SIG-M5 treated with dmso at 0.1 percent for 504 hours (cell line): Measurements from ENCODE around the gene JCHAIN.

Source experiments
- DNase-seq: peaks from one replicate; lab custom pipeline; 2025; ENCODE audit not compliant: unreplicated experiment; lab: John Stamatoyannopoulos, UW

The JCHAIN gene

DNA sequence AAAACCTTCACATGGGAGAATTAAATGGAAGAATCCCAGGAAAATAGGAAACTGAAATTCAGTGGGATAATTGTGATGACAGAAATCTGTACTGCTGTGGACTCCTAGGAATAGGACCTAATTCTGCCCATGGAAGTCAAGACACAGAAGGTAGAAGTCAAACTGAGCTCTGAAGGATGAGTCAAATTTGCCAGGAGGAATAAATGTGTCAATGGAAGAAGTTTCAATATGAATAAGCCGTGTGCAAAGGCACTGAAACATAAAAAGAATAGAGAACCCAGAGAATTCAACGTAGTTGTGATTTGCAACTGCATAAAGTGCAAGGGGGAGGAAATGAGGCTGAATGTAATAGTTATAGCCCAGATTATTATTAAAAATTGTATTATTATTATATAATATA is 26.1 kb downstream of the JCHAIN start:
- no peak for DNase-seq

DNA sequence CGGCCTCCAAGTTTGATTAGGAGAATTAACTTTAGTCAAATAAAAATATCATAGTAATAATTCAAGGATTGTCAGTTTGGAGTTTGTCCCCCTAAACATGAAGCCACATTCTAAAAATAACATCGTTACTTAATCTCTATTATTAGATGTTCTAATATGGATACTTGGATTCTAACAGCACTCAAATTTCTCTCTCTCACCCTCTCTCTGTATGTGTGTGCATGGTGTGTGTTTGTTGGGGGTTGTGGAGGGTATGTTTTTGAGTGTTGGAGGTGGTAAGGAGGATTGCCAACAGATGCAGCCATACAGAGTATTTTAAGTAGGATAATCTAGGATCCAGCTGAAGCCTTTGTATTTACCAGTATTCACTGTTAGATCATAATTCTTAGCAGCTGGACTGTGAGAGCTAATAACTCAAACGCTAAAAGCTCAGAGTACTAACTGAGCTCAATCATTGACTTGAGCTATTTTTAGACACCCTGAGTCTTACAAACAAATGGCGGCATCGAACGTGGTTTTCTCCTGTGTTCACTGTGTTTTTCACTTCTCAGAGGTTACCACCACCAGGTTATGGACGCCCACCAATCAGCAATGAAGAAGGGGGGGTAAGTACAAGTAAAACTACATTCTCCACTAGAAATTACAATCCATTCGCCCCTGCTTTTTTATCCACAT is 28.9 kb downstream of the JCHAIN start:
- no peak for DNase-seq

DNA sequence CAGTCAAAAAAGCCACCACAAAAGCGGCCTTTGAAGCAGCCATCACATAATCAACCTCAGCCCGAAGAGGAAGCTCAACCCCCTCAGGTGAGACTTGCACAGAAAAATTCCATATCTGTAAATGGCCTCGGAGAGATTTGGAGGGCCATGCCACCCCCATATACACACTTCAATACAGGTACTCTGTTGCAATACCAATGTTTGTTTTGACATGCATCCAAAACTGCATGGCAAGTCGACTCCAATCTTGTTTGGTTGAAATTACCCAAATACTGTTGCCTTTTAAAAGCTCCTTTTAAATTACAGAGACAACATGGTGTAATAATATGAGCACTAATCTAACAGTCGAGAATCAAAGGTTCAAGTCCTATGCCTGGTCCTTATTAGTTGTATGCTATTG is 31.8 kb downstream of the JCHAIN start:
- DNase-seq, result no peak

DNA sequence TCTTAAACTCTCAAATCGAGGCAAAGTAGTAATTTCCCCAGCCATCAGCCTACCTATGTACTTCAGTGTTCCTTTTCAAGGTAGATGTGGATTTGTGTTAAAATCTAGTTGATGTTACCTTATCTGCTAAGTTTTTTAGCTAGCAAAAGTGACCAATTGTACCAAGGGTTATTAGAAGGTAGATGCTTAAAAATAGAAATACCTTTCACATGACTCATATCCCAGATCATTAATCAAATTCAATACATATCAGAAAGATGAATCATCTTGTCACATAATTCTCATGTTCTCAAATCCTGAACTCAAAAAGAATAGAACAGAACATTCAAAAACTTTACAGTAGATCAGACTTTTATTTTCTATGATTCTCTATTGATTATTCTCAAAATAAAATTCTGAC is 34.3 kb downstream of the JCHAIN start:
- no peak for DNase-seq

DNA sequence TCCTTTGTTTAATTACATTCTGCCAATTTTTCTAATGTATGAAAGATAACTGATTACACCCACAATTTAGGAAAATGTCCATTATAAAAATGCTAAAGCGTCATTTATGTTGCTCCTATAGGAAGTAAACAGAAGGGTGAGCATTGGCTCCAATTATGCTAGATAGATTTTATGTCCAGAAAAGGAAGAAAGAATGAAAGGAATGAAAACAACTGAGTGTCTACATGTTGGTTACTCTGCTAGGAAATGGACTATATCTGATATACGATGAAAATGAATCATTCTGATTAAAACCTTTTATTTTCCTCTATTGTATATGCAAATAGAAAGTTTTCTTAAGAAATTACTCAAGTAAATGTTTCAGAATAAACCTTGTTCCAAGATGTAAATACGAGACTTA is 36.1 kb downstream of the JCHAIN start:
- DNase-seq, result no peak

DNA sequence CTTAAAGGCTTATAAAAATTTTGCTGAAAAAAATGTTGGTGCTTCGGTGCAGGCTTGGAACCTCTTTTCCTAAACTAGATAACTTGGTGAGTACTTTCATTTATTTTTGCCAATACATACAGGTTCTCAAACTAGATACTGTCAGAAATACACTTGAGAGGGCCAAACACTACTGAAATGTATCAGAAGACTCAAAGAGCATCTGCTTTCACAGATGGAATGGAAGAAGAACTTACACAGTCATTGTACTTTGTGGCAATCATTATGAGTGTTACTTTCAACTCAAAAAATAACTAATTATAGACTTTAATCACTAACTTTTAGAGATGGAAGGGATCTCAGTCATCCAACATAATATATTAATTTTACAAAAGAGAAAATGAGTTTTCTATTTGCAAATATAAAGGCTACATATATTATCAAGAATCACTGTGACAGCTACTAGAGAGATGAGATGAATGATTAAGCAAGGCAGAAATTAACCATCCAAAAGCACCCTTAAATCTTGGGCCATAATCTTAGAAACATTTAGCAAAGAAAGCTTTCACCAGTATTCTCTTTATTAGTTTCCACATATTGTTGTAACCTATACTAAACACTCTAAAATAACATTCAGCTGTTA is 36.7 kb downstream of the JCHAIN start:
- no peak for DNase-seq

DNA sequence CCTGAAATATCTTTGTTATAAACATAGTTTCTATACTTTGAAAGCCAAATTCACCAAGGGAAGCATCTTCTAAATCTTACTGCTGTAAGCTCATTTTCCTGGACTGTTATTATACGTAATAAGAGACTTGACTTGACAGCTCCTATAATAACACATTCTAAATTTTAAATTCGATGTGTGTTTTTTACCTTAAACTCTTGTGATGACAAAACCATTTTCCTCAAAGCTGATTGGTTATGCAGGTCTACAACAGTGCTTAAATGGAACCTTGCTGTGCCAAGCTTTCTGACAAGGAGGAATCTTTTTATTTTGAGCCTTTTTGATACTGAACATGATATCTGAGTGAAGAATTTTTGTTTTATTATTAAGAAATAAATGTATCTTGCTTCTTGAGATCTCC is 37.9 kb downstream of the JCHAIN start, which contains the start of gene ENAM:
TSS of gene ENAM (plus strand) at position 301 of the 400 bp plus-strand sequence. CDS start 757 bp downstream, outside the sequence.
- no peak for DNase-seq

DNA sequence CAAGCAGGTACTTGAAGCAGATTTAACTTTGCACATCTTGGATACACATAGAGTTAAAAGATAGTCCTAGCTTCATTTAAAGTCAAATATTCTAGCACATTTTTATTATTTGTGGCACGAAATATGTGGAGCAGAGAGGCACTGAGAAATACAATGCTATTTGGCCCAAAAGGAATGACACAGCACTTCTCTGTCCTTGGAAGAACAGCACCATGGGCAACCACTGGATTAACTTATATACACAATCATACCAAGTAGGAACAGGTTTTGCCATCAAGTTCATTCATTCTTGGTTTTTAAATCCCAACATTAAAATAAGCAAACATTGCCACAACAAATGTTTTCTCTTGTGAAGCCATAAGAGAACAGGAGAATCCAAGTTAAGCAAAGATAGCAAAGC is 38.7 kb downstream of the JCHAIN start:
- DNase-seq, result no peak

DNA sequence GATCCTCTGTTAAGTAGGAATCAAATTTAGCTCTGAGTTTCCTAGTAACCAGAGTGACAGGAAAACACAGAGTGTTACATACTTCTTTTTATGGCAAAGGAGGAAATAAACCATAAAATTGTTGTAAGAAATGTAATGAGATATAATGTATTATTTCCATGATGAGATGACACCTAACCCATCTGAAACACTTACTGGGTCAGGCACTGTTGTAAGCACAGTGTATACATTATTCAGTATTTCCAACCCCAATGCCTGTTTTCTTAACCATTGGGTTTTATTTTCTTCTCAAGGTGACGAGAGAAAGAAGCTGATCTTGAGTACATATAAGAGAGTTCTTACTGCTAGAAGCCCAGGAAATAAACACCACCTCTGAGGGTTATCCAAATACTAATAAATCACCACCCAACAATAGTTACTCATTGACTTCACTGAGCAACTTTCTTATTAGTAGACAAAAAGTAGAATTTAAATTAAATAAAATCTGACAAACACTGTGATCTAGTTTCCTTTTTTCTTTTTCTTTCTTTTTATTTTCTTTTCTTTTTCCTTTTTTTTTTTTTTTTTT is 42.0 kb downstream of the JCHAIN start:
- DNase-seq, result no peak

DNA sequence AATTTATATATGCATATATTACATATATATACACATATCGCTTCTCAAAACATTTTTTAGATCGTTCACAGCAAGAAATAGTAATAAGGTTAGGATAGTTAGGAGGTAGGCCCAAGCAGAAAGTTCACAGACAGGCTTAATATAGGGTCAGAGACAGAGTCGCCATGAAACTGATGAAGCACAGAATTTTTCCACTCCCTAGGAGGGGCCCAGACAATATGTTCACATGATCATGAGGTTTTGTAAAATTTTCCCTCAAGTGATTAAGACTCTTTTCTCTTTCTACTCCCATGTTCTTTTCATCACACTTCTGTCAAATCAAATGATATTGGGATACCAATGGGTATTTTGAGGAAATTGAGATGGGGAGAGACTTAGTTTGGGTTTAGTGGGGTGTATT is 43.0 kb downstream of the JCHAIN start:
- DNase-seq, result no peak

DNA sequence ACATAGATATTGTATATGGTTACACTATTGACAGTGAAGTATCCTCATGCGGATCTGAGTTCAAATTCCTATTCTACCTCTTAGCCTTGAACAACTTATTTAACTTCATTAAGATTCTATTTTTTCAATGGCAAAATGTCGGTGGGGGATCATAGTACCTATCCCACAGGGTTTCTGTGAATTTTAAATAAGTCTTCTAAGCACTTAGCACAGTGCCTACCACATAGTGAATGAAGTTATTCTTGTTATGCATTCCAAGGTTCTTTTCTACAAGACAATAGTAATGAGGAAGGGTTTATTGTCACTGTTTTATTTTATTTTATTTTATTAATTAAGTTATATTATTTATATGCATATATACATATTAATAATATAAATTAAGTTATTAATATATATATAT is 46.5 kb downstream of the JCHAIN start:
- DNase-seq, result no peak

DNA sequence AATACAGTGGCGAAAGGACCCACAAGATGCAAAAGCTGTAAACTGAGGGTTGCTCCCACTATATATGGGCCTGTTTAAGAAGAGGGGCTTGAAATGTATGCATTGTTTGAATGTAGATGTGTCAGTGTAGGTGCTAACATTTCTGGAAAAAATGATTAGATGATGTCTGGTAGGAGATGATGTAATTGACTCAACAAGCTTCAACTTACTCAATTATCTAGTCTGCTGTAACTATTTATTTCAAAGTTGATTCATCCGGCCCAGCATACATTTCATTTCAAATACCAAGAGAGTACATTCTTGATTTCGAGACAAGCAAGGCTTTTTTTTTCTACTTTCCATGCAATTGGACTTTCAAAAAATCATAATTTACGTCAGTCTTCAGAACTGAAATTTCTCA is 47.0 kb downstream of the JCHAIN start:
- no peak for DNase-seq

DNA sequence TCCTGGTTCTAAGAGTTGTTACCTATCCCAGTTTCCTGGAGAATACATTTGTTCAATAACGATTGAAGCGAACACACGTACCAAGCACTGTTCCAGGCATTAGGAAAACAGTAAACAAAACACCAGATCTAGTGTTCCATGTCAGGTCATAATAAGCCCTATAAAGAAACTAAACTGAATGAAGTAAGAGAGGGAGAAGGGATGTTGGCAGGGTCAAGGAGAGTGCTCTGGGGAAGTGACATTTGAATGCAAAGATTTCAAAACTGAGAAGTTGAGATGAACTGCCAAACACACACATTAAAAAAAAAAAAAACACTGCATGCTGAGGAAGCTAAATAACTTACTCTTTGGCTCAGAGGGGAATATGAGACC is 52.1 kb downstream of the JCHAIN start:
- DNase-seq, result no peak

DNA sequence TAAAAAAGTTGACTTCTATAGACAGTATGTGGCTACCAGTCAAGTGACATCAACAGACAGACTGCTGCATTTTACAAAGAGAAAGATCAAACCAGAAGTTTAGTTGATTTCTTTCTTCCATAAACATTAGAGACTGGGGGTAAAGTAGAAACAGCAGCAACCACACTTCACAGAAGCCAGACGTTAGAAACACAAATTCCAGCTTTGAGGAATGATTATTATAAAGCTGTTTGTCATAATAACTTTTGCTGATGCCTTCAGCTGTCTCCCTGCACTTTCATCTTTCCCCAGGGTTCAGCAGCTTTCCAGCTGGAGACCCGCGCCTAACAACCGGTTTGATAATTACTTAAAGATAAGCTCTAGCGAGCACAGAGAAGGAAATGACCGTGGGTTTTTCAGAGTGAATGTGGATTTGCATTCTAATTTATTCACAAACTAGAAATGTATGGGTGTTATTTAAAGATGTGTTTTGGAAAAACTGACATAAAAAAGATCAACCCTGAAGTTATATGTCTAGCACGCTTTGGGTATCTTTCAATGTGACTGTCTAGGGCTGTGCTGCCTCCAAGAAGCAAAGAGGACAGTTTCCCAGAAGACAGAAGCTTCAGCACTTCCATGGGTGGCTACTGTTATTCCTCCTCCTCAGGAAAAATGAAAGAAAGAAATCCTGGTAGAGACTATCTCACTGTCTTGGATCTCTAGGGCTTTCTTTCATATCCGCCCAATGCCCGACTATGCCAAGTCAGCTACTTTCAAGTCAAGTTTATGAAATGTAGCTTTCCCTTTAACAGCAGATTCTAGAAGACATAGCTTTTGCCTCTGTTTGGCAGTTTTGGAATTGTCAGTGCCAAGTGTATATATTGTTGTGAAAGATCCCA is 52.8 kb downstream of the JCHAIN start:
- no peak for DNase-seq

DNA sequence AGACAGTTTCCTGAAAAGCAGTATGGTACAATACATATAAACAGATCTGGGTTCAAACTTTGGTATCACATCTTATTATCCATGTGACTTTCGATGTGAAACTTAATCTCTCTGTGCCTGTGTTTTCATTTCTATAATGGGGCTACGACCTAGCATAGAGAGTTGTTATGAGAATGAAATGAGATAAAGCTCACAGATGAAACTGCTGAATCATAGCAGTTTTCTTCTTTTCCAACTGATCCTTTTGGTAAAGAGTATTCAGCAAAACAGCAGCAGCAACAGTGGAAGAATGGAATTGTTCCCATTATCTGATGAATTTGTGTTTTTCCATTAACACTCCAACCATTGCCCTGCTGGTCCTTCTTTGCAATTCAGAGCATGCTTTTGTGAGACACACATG is 58.0 kb downstream of the JCHAIN start:
- DNase-seq, result no peak

DNA sequence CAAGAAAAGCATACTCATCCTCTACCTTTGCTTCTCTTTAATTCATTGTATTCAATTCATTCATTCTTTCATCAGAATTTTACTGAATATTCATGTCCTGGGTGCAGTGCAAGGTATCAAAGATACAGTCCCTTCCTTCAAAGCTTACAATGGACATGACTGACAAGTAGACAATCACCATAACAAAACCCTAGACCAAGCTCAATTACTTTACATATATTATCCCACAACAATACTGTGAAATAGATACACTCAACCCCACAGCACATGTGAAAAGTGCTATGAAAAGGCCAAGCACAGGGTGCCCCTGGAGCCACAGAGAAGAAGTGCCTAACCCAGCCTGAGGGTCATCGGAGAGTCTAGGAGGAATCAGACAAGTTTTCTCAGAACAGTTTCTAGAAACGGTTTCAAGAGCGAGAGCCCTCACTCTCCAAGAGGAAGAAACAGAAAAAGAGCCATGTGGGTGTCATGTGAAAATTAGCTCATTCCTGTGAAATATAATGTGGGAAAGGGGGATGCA is 58.9 kb downstream of the JCHAIN start:
- no peak for DNase-seq

DNA sequence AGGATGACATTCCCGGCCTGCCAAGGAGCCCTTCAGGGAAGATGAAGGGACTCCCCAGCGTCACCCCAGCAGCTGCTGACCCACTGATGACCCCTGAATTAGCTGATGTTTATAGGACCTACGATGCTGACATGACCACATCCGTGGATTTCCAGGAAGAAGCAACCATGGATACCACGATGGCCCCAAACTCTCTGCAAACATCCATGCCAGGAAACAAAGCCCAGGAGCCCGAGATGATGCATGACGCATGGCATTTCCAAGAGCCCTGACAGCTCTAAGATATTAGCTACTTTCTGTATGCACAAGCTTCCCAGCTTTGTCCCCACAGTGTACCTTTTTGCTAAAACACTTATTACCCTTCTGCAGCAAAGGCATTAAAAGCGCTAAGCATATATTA is 59.8 kb downstream of the JCHAIN start:
- DNase-seq, result no peak
